Measurements from ENCODE around the gene ZBED5. TPM values are rescaled to one million over a fixed set of nuclear protein-coding genes. Genes with fewer than 3 reads are reported as not detected.

Gene ZBED5
- total and polyA plus RNA-seq, 2 experiments from 2014 or later, result 30.5 to 46.2 TPM

DNA sequence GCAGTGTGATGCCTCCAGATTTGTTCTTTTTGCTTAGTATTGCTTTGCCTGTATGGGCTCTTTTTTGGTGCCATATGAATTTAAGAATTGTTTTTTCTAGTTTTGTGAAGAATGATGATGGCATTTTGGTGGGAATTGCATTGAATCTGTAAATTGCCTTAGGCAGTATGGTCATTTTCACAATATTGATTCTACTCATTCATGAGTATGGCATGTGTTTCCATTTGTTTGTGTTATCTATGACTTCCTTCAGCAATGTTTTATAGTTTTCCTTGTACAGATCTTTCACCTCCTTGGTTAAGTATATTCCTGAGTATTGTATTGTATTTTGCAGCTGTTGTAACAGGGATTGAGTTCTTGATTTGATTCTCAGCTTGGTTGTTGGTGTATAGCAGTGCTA lies 18.3 kb upstream of the ZBED5 start:
- H3K9me2 ChIP-seq (replicated peaks; ENCODE audit: insufficient read depth), result no peaks in the 10 kb centered on the region
- H3K27ac ChIP-seq, result no peak overlapping the region
- H3K4me1 ChIP-seq (ENCODE audit: insufficient read depth), result no peaks in the 10 kb centered on the region
- H2AFZ ChIP-seq, result no peak overlapping the region
- no peaks in the 10 kb centered on the region for H3K9me3 ChIP-seq (ENCODE audit: low read depth)
- no peak overlapping the region for H3K4me2 ChIP-seq
- no peaks in the 10 kb centered on the region for H4K20me1 ChIP-seq (ENCODE audit: insufficient read depth, poor library complexity, severe bottlenecking)
- no peaks in the 10 kb centered on the region for H3K36me3 ChIP-seq (replicated peaks; ENCODE audit: insufficient read depth, low read depth)
- H3K4me3 ChIP-seq, result no peak overlapping the region
- DNase-seq (ENCODE audit: low spot score), result no peak
- no peaks in the 10 kb centered on the region for H3K79me2 ChIP-seq
- no peak for TF ChIP-seq EZH2phosphoT487 (IDR thresholded peaks at IDR 0.05; ENCODE audit: low read depth, severe bottlenecking, unreplicated experiment)
- no peak for TF ChIP-seq EZH2 (IDR thresholded peaks at IDR 0.05; ENCODE audit: borderline replicate concordance)
- TF ChIP-seq, protein P1, sequence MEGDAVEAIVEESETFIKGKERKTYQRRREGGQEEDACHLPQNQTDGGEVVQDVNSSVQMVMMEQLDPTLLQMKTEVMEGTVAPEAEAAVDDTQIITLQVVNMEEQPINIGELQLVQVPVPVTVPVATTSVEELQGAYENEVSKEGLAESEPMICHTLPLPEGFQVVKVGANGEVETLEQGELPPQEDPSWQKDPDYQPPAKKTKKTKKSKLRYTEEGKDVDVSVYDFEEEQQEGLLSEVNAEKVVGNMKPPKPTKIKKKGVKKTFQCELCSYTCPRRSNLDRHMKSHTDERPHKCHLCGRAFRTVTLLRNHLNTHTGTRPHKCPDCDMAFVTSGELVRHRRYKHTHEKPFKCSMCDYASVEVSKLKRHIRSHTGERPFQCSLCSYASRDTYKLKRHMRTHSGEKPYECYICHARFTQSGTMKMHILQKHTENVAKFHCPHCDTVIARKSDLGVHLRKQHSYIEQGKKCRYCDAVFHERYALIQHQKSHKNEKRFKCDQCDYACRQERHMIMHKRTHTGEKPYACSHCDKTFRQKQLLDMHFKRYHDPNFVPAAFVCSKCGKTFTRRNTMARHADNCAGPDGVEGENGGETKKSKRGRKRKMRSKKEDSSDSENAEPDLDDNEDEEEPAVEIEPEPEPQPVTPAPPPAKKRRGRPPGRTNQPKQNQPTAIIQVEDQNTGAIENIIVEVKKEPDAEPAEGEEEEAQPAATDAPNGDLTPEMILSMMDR (IDR thresholded peaks at IDR 0.05; ENCODE audit: poor library complexity), result no peak
- no peaks in the 10 kb centered on the region for H3K27me3 ChIP-seq

DNA sequence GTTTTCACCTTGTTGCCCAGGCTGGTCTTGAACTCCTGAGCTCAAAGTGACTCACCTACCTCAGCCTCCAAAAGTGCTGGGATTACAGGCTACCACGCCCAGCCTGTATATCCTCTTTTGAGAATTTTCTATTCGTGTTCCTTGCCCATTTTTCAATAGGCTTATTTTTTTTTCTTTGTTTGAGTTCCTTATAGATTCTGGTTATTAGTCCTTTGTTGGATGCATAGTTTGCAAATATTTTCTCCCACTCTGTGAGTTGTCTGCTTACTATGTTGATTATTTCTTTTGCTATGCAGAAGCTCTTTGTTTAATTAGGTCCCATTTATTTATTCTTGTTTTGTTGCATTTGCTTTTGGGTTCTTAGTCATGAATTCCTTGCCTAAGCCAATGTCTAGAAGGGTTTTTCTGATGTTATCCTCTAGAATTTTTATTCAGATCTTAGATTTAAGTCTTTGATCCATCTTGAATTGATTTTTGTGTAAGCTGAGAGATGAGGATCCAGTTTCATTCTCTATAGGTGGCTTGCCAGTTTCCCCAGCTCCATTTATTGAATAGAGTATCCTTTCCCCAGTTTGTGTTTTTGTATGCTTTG lies 17.7 kb upstream of the ZBED5 start:
- H3K36me3 ChIP-seq (replicated peaks; ENCODE audit: insufficient read depth, low read depth), result no peaks in the 10 kb centered on the region
- TF ChIP-seq, protein P1 (IDR thresholded peaks at IDR 0.05; ENCODE audit: poor library complexity), result no peak
- TF ChIP-seq EZH2 (IDR thresholded peaks at IDR 0.05; ENCODE audit: borderline replicate concordance) (no peak), EZH2phosphoT487 (IDR thresholded peaks at IDR 0.05; ENCODE audit: low read depth, severe bottlenecking, unreplicated experiment) (no peak)
- no peaks in the 10 kb centered on the region for H3K79me2 ChIP-seq
- no peaks in the 10 kb centered on the region for H3K27me3 ChIP-seq
- H2AFZ ChIP-seq, result no peak overlapping the region
- DNase-seq (ENCODE audit: low spot score), result no peak
- H3K9me3 ChIP-seq (ENCODE audit: low read depth), result no peaks in the 10 kb centered on the region
- WGBS (ENCODE audit: low lambda C conversion rate, missing lambda C conversion rate), result 91% methylated on average over 2 of the region's 2 CpGs
- H3K27ac ChIP-seq, result no peak overlapping the region
- H3K4me2 ChIP-seq, result no peak overlapping the region
- no peaks in the 10 kb centered on the region for H3K9me2 ChIP-seq (replicated peaks; ENCODE audit: insufficient read depth)
- no peaks in the 10 kb centered on the region for H4K20me1 ChIP-seq (ENCODE audit: insufficient read depth, poor library complexity, severe bottlenecking)
- H3K4me1 ChIP-seq (ENCODE audit: insufficient read depth), result no peaks in the 10 kb centered on the region
- H3K4me3 ChIP-seq, result no peak overlapping the region

DNA sequence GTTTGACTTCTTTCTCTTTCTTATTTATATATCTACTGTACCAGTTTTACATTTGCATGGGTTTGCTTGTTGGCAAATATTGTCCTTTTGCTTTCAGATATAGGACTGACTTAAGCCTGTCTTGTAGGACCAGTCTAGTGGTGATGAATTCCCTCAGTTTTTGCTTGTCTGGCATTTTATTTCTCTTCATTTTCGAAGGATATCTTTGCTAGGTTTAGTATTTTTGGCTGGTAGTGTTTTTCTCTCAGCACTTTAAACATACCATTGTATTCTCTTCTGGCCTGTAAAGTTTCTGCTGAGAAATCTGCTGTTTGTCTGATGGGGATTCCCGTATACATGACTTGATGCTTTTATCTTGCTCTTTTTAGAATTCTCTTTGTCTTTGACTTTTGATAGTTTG lies 14.2 kb upstream of the ZBED5 start:
- H2AFZ ChIP-seq, result no peak overlapping the region
- H3K4me3 ChIP-seq, result no peak overlapping the region
- no peak for DNase-seq (ENCODE audit: low spot score)
- no peaks in the 10 kb centered on the region for H4K20me1 ChIP-seq (ENCODE audit: insufficient read depth, poor library complexity, severe bottlenecking)
- H3K27me3 ChIP-seq, result no peaks in the 10 kb centered on the region
- H3K4me2 ChIP-seq, result no peak overlapping the region
- H3K9me2 ChIP-seq (replicated peaks; ENCODE audit: insufficient read depth), result no peaks in the 10 kb centered on the region
- no peaks in the 10 kb centered on the region for H3K79me2 ChIP-seq
- TF ChIP-seq EZH2phosphoT487 (IDR thresholded peaks at IDR 0.05; ENCODE audit: low read depth, severe bottlenecking, unreplicated experiment), result no peak
- TF ChIP-seq, protein P1 (IDR thresholded peaks at IDR 0.05; ENCODE audit: poor library complexity), result no peak
- TF ChIP-seq EZH2 (IDR thresholded peaks at IDR 0.05; ENCODE audit: borderline replicate concordance), result no peak
- H3K36me3 ChIP-seq (replicated peaks; ENCODE audit: insufficient read depth, low read depth), result no peaks in the 10 kb centered on the region
- H3K4me1 ChIP-seq (ENCODE audit: insufficient read depth), result no peaks in the 10 kb centered on the region
- 94% methylated on average over 2 of the region's 2 CpGs for WGBS (ENCODE audit: low lambda C conversion rate, missing lambda C conversion rate)
- H3K9me3 ChIP-seq (ENCODE audit: low read depth), result no peaks in the 10 kb centered on the region
- no peak overlapping the region for H3K27ac ChIP-seq

DNA sequence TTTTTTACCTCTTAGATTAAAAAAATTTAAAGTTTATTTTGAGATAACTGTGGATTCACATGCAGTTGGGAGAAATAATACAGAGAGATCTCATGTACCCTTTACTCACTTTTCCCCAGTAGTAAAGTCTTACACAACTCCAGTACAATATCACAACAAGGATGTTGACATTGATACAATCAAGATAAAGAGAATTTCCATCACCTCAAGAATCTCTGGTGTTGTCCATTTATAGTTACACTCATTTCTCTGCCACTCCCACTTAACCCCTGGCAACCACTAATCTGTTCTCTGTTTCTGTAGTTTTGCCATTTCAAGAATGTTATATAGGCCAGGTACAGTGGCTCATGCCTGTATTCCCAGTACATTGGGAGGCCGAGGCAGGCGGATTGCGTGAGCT lies 10.5 kb upstream of the ZBED5 start:
- H3K9me2 ChIP-seq (replicated peaks; ENCODE audit: insufficient read depth), result no peaks in the 10 kb centered on the region
- H2AFZ ChIP-seq, result no peak overlapping the region
- no peak overlapping the region for H3K4me3 ChIP-seq
- WGBS (ENCODE audit: low lambda C conversion rate, missing lambda C conversion rate), result 88% methylated on average over 3 of the region's 3 CpGs
- no peaks in the 10 kb centered on the region for H3K9me3 ChIP-seq (ENCODE audit: low read depth)
- H3K4me1 ChIP-seq (ENCODE audit: insufficient read depth), result peaks cover 6% of the 10 kb centered on the region
- H3K27ac ChIP-seq, result no peak overlapping the region
- no peak for DNase-seq (ENCODE audit: low spot score)
- H3K27me3 ChIP-seq, result no peaks in the 10 kb centered on the region
- no peaks in the 10 kb centered on the region for H4K20me1 ChIP-seq (ENCODE audit: insufficient read depth, poor library complexity, severe bottlenecking)
- no peaks in the 10 kb centered on the region for H3K36me3 ChIP-seq (replicated peaks; ENCODE audit: insufficient read depth, low read depth)
- H3K79me2 ChIP-seq, result no peaks in the 10 kb centered on the region
- no peak for TF ChIP-seq EZH2phosphoT487 (IDR thresholded peaks at IDR 0.05; ENCODE audit: low read depth, severe bottlenecking, unreplicated experiment)
- TF ChIP-seq, protein P1 (IDR thresholded peaks at IDR 0.05; ENCODE audit: poor library complexity), result no peak
- no peak for TF ChIP-seq EZH2 (IDR thresholded peaks at IDR 0.05; ENCODE audit: borderline replicate concordance)
- no peak overlapping the region for H3K4me2 ChIP-seq

All from hepatocyte (in vitro differentiated cells).